Measurements from ENCODE around the gene ZDHHC18. TPM values are rescaled to one million over a fixed set of nuclear protein-coding genes. Genes with fewer than 3 reads are reported as not detected.
A peak's percentile ranks its signal among the peaks of the same experiment; 100 is the strongest.

Gene ZDHHC18
- total RNA-seq, 1 donor = 16.4 TPM

- TF ChIP-seq, protein P1, sequence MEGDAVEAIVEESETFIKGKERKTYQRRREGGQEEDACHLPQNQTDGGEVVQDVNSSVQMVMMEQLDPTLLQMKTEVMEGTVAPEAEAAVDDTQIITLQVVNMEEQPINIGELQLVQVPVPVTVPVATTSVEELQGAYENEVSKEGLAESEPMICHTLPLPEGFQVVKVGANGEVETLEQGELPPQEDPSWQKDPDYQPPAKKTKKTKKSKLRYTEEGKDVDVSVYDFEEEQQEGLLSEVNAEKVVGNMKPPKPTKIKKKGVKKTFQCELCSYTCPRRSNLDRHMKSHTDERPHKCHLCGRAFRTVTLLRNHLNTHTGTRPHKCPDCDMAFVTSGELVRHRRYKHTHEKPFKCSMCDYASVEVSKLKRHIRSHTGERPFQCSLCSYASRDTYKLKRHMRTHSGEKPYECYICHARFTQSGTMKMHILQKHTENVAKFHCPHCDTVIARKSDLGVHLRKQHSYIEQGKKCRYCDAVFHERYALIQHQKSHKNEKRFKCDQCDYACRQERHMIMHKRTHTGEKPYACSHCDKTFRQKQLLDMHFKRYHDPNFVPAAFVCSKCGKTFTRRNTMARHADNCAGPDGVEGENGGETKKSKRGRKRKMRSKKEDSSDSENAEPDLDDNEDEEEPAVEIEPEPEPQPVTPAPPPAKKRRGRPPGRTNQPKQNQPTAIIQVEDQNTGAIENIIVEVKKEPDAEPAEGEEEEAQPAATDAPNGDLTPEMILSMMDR (IDR thresholded peaks at IDR 0.05; ENCODE audit: insufficient read depth, low read depth, low read length) = no peak
- no peak for DNase-seq (ENCODE audit: low read depth)
- H3K4me3 ChIP-seq (ENCODE audit: low read depth, low read length) = no peak overlapping the region
Observed at GRCh38 chr1:26857473-26858060, 31.1 kb downstream of the ZDHHC18 start.

GRCh38 chr1:26858160-26858559 is 31.7 kb downstream of the ZDHHC18 start:
- no peak for DNase-seq (ENCODE audit: low read depth)
- TF ChIP-seq, protein P1 (IDR thresholded peaks at IDR 0.05; ENCODE audit: insufficient read depth, low read depth, low read length) = no peak

GRCh38 chr1:26858891-26859640 is 32.6 kb downstream of the ZDHHC18 start:
- TF ChIP-seq, protein P1 (IDR thresholded peaks at IDR 0.05; ENCODE audit: insufficient read depth, low read depth, low read length) = no peak
- no peak for DNase-seq (ENCODE audit: low read depth)
- H3K4me3 ChIP-seq (ENCODE audit: low read depth, low read length) = no peak overlapping the region

More at GRCh38 chr1:26858160-26858559, 31.7 kb downstream of the ZDHHC18 start:
- H3K4me3 ChIP-seq (ENCODE audit: low read depth, low read length) = no peak overlapping the region

DNA sequence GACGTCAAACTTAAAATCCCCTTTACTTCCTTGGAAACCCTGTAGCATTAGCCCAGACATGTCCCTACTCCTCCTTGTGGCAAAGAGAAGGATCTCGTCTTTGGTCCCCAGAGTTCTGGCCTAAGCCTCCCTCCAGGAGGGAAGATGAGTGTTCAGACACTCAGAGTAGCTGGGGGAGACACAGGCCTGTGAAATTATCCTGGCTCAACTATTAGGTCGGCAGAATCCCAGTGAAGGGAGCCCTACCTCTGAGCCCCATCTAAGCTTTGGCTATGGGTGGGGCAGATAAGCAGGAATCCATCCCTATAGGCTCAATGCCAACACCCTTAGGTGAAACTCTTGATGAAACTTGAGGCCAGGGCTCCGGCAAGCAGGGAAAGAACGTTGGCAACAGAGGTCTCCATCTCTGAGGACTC is 34.8 kb downstream of the ZDHHC18 start:
- peak; percentile 38 for DNase-seq (ENCODE audit: low read depth)
- TF ChIP-seq, protein P1 (IDR thresholded peaks at IDR 0.05; ENCODE audit: insufficient read depth, low read depth, low read length) = peak; percentile 49
- no peak overlapping the region for H3K4me3 ChIP-seq (ENCODE audit: low read depth, low read length)

GRCh38 chr1:26861889-26862378 is 35.4 kb downstream of the ZDHHC18 start:
- H3K4me3 ChIP-seq (ENCODE audit: low read depth, low read length) = no peak overlapping the region
- no peak for DNase-seq (ENCODE audit: low read depth)
- TF ChIP-seq, protein P1 (IDR thresholded peaks at IDR 0.05; ENCODE audit: insufficient read depth, low read depth, low read length) = no peak

GRCh38 chr1:26862781-26863684 is 36.5 kb downstream of the ZDHHC18 start, which contains the start of gene SFN:
TSS of gene SFN (plus strand) at chr1:26863149. CDS start at chr1:26863213, 64 bp downstream.
- peak within 1 kb of the TSS; percentile 74 for H3K4me3 ChIP-seq (ENCODE audit: low read depth, low read length)
- TF ChIP-seq, protein P1 (IDR thresholded peaks at IDR 0.05; ENCODE audit: insufficient read depth, low read depth, low read length) = peak; percentile 14
- no peak for DNase-seq (ENCODE audit: low read depth)

Measured in fibroblast of villous mesenchyme (primary cell).